Measurements from ENCODE around the gene AGBL2.

The AGBL2 gene

DNA sequence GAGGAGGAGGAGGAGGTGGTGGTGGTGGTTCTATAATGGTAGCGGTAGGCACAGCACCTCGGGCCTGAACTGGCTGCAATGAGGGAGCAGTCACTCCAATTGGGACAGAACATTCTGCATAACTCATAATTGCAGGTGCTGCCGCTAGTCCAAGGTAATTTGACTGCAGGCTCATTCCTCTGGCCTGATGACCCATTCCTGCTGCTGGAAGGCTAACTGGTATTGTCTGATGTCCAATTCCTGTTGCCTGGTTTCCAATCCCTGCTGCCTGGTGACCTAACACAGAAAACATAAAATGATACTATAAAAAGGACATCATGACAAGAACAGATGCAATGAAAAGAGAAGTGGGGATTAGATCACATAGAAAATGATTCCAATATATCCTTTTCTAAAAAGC, 7.9 kb upstream of the AGBL2 start:
- Histone ChIP-seq H3K4me1 (ENCODE audit: low read length) (no peaks in the 10 kb centered on the region), H3K36me3 (replicated peaks; ENCODE audit: insufficient read depth, low read length) (peaks cover 28% of the 10 kb centered on the region; the same call in 1 of the 2 replicates), H3F3A (ENCODE audit: insufficient read depth, low read length) (peaks cover under 1% of the 10 kb centered on the region)

DNA sequence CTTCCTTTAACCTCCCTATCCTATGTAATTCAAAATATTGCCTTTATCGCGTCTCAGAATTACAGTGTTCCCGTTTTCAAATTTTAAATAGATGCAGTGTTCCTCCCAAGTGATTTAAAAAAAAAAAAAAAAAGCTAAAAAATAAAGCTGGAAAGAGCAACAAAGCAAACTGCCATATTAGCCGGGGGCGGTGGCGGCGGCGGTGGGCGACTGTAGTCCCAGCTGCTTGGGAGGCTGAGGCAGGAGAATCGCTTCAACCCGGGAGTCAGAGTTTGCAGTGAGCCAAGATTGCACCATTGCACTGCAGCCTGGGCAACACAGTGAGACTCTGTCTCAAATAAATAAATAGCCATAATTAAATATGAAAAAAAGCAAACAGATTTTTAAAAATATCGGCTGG, 5.5 kb upstream of the AGBL2 start:
- no peaks in the 10 kb centered on the region for H3K9me2 ChIP-seq (replicated peaks; ENCODE audit: insufficient read depth, low read length)
- H4K20me1 ChIP-seq (ENCODE audit: insufficient read depth, low read length) = no peaks in the 10 kb centered on the region
- H3K4me2 ChIP-seq (ENCODE audit: low read depth, low read length) = no peak overlapping the region
- H2AFZ ChIP-seq (ENCODE audit: low read length) = no peak overlapping the region
- no peaks in the 10 kb centered on the region for H3K27me3 ChIP-seq (replicated peaks; ENCODE audit: insufficient read depth, low read length)
- peaks cover 22% of the 10 kb centered on the region for H3F3A ChIP-seq (ENCODE audit: insufficient read depth, low read length)
- TF ChIP-seq, protein P1, sequence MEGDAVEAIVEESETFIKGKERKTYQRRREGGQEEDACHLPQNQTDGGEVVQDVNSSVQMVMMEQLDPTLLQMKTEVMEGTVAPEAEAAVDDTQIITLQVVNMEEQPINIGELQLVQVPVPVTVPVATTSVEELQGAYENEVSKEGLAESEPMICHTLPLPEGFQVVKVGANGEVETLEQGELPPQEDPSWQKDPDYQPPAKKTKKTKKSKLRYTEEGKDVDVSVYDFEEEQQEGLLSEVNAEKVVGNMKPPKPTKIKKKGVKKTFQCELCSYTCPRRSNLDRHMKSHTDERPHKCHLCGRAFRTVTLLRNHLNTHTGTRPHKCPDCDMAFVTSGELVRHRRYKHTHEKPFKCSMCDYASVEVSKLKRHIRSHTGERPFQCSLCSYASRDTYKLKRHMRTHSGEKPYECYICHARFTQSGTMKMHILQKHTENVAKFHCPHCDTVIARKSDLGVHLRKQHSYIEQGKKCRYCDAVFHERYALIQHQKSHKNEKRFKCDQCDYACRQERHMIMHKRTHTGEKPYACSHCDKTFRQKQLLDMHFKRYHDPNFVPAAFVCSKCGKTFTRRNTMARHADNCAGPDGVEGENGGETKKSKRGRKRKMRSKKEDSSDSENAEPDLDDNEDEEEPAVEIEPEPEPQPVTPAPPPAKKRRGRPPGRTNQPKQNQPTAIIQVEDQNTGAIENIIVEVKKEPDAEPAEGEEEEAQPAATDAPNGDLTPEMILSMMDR (IDR thresholded peaks at IDR 0.05; ENCODE audit: low read length) = no peak
- TF ChIP-seq EZH2 (optimal IDR thresholded peaks at IDR 0.05; ENCODE audit: low read depth, low read length) (no peak), EZH2phosphoT487 (IDR thresholded peaks at IDR 0.05; ENCODE audit: low read length) (no peak)
- peaks cover 26% of the 10 kb centered on the region for H3K36me3 ChIP-seq (replicated peaks; ENCODE audit: insufficient read depth, low read length)
- no peak overlapping the region for H3K9ac ChIP-seq (ENCODE audit: low read length)
- DNase-seq = no peak
- H3K9me3 ChIP-seq (replicated peaks; ENCODE audit: insufficient read depth, low read length) = no peaks in the 10 kb centered on the region
- peaks cover 17% of the 10 kb centered on the region for H3K79me2 ChIP-seq (ENCODE audit: low read length)
- H3K4me3 ChIP-seq (ENCODE audit: low read length) = no peak overlapping the region
- H3K4me1 ChIP-seq (ENCODE audit: low read length) = no peaks in the 10 kb centered on the region
- H3K27ac ChIP-seq (ENCODE audit: low read length) = no peak overlapping the region

More for the DNA sequence above, 7.9 kb upstream of the AGBL2 start:
- no peak overlapping the region for H3K4me3 ChIP-seq (ENCODE audit: low read length)
- H4K20me1 ChIP-seq (ENCODE audit: insufficient read depth, low read length) = no peaks in the 10 kb centered on the region
- H3K9ac ChIP-seq (ENCODE audit: low read length) = no peak overlapping the region
- H3K9me3 ChIP-seq (replicated peaks; ENCODE audit: insufficient read depth, low read length) = no peaks in the 10 kb centered on the region
- H3K27me3 ChIP-seq (replicated peaks; ENCODE audit: insufficient read depth, low read length) = no peaks in the 10 kb centered on the region
- TF ChIP-seq, protein P1 (IDR thresholded peaks at IDR 0.05; ENCODE audit: low read length) = no peak
- TF ChIP-seq EZH2 (optimal IDR thresholded peaks at IDR 0.05; ENCODE audit: low read depth, low read length) (no peak), EZH2phosphoT487 (IDR thresholded peaks at IDR 0.05; ENCODE audit: low read length) (no peak)
- H3K4me2 ChIP-seq (ENCODE audit: low read depth, low read length) = no peak overlapping the region
- peaks cover 23% of the 10 kb centered on the region for H3K79me2 ChIP-seq (ENCODE audit: low read length)
- DNase-seq = no peak
- H2AFZ ChIP-seq (ENCODE audit: low read length) = no peak overlapping the region
- no peaks in the 10 kb centered on the region for H3K9me2 ChIP-seq (replicated peaks; ENCODE audit: insufficient read depth, low read length)
- no peak overlapping the region for H3K27ac ChIP-seq (ENCODE audit: low read length)

DNA sequence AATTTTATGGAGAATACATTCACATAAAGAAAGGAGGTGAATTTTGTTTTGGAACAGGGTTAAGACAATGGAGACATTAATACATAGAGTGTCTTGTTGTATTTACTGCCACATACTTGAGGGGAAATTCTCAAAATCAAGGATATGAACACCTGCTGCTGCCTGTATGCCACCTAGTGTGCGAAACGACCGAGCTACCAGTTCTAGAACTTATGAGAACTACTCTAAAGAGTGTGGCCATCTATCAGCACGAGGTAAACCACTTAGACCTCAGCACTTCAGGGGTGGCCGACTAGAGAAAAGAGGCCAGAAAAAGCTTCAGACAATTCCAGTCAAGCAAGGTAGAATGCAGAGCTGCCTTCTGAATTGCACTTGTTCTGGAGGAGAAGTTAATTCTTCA, 1.5 kb upstream of the AGBL2 start:
- no peak for TF ChIP-seq EZH2phosphoT487 (IDR thresholded peaks at IDR 0.05; ENCODE audit: low read length)
- Histone ChIP-seq H3K79me2 (ENCODE audit: low read length) (no peaks in the 10 kb centered on the region), H3K9ac (ENCODE audit: low read length) (no peak overlapping the region), H2AFZ (ENCODE audit: low read length) (no peak overlapping the region), H3K4me3 (ENCODE audit: low read length) (no peak overlapping the region), H3K9me3 (replicated peaks; ENCODE audit: insufficient read depth, low read length) (no peaks in the 10 kb centered on the region), H4K20me1 (ENCODE audit: insufficient read depth, low read length) (no peaks in the 10 kb centered on the region), H3K4me1 (ENCODE audit: low read length) (no peaks in the 10 kb centered on the region), H3K4me2 (ENCODE audit: low read depth, low read length) (no peak overlapping the region), H3K9me2 (replicated peaks; ENCODE audit: insufficient read depth, low read length) (no peaks in the 10 kb centered on the region), H3K27ac (ENCODE audit: low read length) (no peak overlapping the region), H3K27me3 (replicated peaks; ENCODE audit: insufficient read depth, low read length) (no peaks in the 10 kb centered on the region), H3F3A (ENCODE audit: insufficient read depth, low read length) (peaks cover 26% of the 10 kb centered on the region), H3K36me3 (replicated peaks; ENCODE audit: insufficient read depth, low read length) (peaks cover 16% of the 10 kb centered on the region)
- peak; percentile 25 for DNase-seq

DNA sequence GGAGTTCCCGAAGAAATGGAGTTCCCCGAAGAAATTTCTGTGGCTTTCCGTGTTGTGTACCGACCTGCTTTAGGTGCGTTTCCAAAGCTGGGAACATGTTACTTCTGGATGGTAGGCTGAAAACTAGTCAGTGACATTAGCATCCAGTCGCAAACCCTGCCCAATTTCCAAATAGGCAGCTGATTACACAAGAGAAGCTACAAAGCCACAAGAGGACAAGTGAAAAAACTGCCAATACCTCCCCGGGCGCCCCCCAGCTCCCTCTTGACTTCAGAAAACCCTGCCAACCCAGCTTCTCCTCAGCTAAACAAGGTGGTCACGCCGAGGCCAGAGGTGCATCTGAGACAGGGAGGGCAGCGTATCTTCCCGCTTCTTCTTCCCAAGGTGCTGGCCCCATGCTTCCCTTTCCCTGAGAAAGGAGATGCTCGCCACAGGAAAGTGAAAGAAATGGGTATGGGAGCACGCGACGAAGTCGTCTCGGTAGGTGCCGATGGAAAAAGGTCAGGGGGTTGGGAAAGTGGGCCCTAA, 551 bp downstream of the AGBL2 start:
- H3K79me2 ChIP-seq (ENCODE audit: low read length) = no peaks in the 10 kb centered on the region
- TF ChIP-seq EZH2phosphoT487 (IDR thresholded peaks at IDR 0.05; ENCODE audit: low read length) (no peak), EZH2 (optimal IDR thresholded peaks at IDR 0.05; ENCODE audit: low read depth, low read length) (no peak)
- TF ChIP-seq, protein P1 (IDR thresholded peaks at IDR 0.05; ENCODE audit: low read length) = no peak
- peak overlapping the region; percentile 92 for H3K4me2 ChIP-seq (ENCODE audit: low read depth, low read length)
- peak overlapping the region; percentile 86 for H2AFZ ChIP-seq (ENCODE audit: low read length)
- H3K27ac ChIP-seq (ENCODE audit: low read length) = peak overlapping the region; percentile 38; the same call in 1 of the 2 replicates
- peak overlapping the region; percentile 76 for H3K4me3 ChIP-seq (ENCODE audit: low read length)
- no peak for DNase-seq
- H3K27me3 ChIP-seq (replicated peaks; ENCODE audit: insufficient read depth, low read length) = no peaks in the 10 kb centered on the region
- H3K9ac ChIP-seq (ENCODE audit: low read length) = peak overlapping the region; percentile 63; the same call in 1 of the 2 replicates
- no peaks in the 10 kb centered on the region for H3K9me2 ChIP-seq (replicated peaks; ENCODE audit: insufficient read depth, low read length)
- no peaks in the 10 kb centered on the region for H4K20me1 ChIP-seq (ENCODE audit: insufficient read depth, low read length)
- H3K9me3 ChIP-seq (replicated peaks; ENCODE audit: insufficient read depth, low read length) = no peaks in the 10 kb centered on the region
- H3K4me1 ChIP-seq (ENCODE audit: low read length) = no peaks in the 10 kb centered on the region
- H3K36me3 ChIP-seq (replicated peaks; ENCODE audit: insufficient read depth, low read length) = peaks cover 12% of the 10 kb centered on the region
- H3F3A ChIP-seq (ENCODE audit: insufficient read depth, low read length) = peaks cover 26% of the 10 kb centered on the region
